Aorta (tissue), 5 donors: ENCODE data around the gene IL33. TPM values are rescaled to one million over a fixed set of nuclear protein-coding genes. Genes with fewer than 3 reads are reported as not detected.
"Not testable (repeated sequence)": the region's sequence is repeated elsewhere in the genome, so short reads cannot be mapped to it uniquely, and the experiment has no call there.

Experiments used
- ATAC-seq: fragments of 200-7000 bp; cut with Tn5 transposase; one replicate; pipeline ENCODE4 v1.9.1; 2022; ENCODE audit warnings: moderate library complexity; ENCODE audit not compliant: low FRiP score
- DNase-seq, 2 donors: peaks; one replicate each; pipeline ENCODE4 v3.0.0-alpha.2; 2020
- H3K27ac ChIP-seq, 2 donors: one replicate each; pipeline ENCODE4 v1.5.1; 2013; ENCODE audit warnings: low read length in 2 of 2, mild to moderate bottlenecking in 2 of 2, moderate library complexity in 2 of 2, control low read depth in 1 of 2, inconsistent platforms in 1 of 2, low read depth in 1 of 2
- H3K27me3 ChIP-seq, 2 donors: one replicate each; pipeline ENCODE4 v1.6.1; 2013; ENCODE audit warnings: control low read depth in 1 of 2, low read length in 1 of 2, mild to moderate bottlenecking in 1 of 2, moderate library complexity in 1 of 2; ENCODE audit not compliant: insufficient read depth in 2 of 2, control insufficient read depth in 1 of 2
- H3K36me3 ChIP-seq, 2 donors: one replicate each; pipeline ENCODE4 v1.6.1; 2013; ENCODE audit warnings: control low read depth in 1 of 2, low read length in 1 of 2, mild to moderate bottlenecking in 1 of 2; ENCODE audit not compliant: insufficient read depth in 2 of 2, control insufficient read depth in 1 of 2
- H3K4me1 ChIP-seq, 2 donors: one replicate each; pipeline ENCODE4 v1.6.1; 2013; ENCODE audit warnings: low read length in 2 of 2, control low read depth in 1 of 2, mild to moderate bottlenecking in 1 of 2, moderate library complexity in 1 of 2; ENCODE audit not compliant: insufficient read depth in 2 of 2, control insufficient read depth in 1 of 2
- H3K4me3 ChIP-seq, 2 donors: one replicate each; pipeline ENCODE4 v1.5.1; 2013; ENCODE audit warnings: low read length in 2 of 2, control low read depth in 1 of 2, mild to moderate bottlenecking in 1 of 2
- H3K9me3 ChIP-seq: one replicate; pipeline ENCODE4 v1.6.1; 2013; ENCODE audit warnings: mild to moderate bottlenecking, low read length; ENCODE audit not compliant: control insufficient read depth
- WGBS, 2 donors: extraction: QIAGEN DNeasy Blood & Tissue Kit; methylation state at CpG; one replicate each; pipeline ENCODE4 v1.1.7; 2013; 5-methylcytosine and 5-hydroxymethylcytosine counted together
- intact Hi-C, 2 donors: fragments of 100-400 bp; cut with DNase I; formaldehyde crosslinking; loops; one replicate each; pipeline versions ENCODE4 v1.14.2 to v1.15.0; 2022
- long read RNA-seq, 2 donors: library from polyadenylated mRNA; unstranded; transcript quantifications; one replicate each; pipeline ENCODE4 v2.0.0, GENCODE V29; 2020 to 2021
- polyA plus RNA-seq, 2 donors: library from polyadenylated mRNA; stranded (reverse); fragments of 200-250 nt; gene quantifications; one replicate each; pipeline ENCODE4 v1.2.3, GENCODE V29; 2013
- total RNA-seq, 2 donors: library from RNA; stranded (reverse); fragmentation: NEBNext Ultra II Directional; extraction: Animal tissue kit (Norgen Biotek cat#: 25700); gene quantifications; one replicate each; pipeline ENCODE4 v1.2.1, GENCODE V29; 2021
- donor health status: healthy with polysubstance abuse.
- donor health status: Bipolar disorder and iron deficiency.
- donor health status: DM: no; HTN: no; CAD: no.
- donor health status: DM: no; HTN: no; CAD: no.
- donor health status: DM: yes; HTN: yes; CAD: no.

Gene IL33
- total RNA-seq (100 to 1,000 TPM in 1 of 2 donors, 10 to 100 TPM in 1; 68.2 to 138 TPM), polyA plus RNA-seq (100 to 1,000 TPM in 1 of 2 donors, 10 to 100 TPM in 1; 53.0 to 178 TPM)
- long read RNA-seq, donor 1, partial matches to known transcripts = 2 of 26 reads
- long read RNA-seq, donor 1, other reads (novel, unspliced or antisense) = 23 of 26 reads
- long read RNA-seq, donor 2, partial matches to known transcripts = 31 of 46 reads
- long read RNA-seq, donor 2, other reads (novel, unspliced or antisense) = 14 of 46 reads

GRCh38 chr9:6215562-6215961, at the start of gene IL33:
Gene IL33, plus strand, starts transcription at chr9:6215807. Its CDS starts 25,888 bp downstream, at chr9:6241695.
- intact Hi-C loops = no loop called here
- H3K9me3 ChIP-seq = peaks cover 2% of the 10 kb centered on the region
- ATAC-seq (peak; percentile 78), DNase-seq (no peak)
- H3K27ac ChIP-seq = no peak within 1 kb of the TSS
- H3K4me3 ChIP-seq = peak within 1 kb of the TSS; percentile 18 to 72
- no peaks in the 10 kb centered on the region for H3K27me3 ChIP-seq
- H3K36me3 ChIP-seq = no peaks in the 10 kb centered on the region
- H3K4me1 ChIP-seq = peaks cover 0 to 4% of the 10 kb centered on the region in 2 donors
- 1 to 6% methylated on average over 3 of the region's 3 CpGs for WGBS, 2 donors

- H3K4me1 ChIP-seq = no peaks in the 10 kb centered on the region
- no peaks in the 10 kb centered on the region for H3K27me3 ChIP-seq
- WGBS, 2 donors = 0 to 5% methylated on average over 1 of the region's 1 CpG
- H3K9me3 ChIP-seq = peaks cover 7% of the 10 kb centered on the region
- H3K36me3 ChIP-seq = no peaks in the 10 kb centered on the region
- ATAC-seq (no peak), DNase-seq (no peak)
- no peak overlapping the region for H3K4me3 ChIP-seq
- H3K27ac ChIP-seq = no peak overlapping the region
- intact Hi-C loops = no loop called here
Measured at GRCh38 chr9:6171667-6172066, 43.9 kb upstream of the IL33 start.

- DNase-seq (no peak), ATAC-seq (no peak)
- no peaks in the 10 kb centered on the region for H3K4me1 ChIP-seq
- no peak overlapping the region for H3K4me3 ChIP-seq
- peaks cover 9% of the 10 kb centered on the region for H3K9me3 ChIP-seq
- intact Hi-C loops = no loop called here
- no peaks in the 10 kb centered on the region for H3K27me3 ChIP-seq
- no peak overlapping the region for H3K27ac ChIP-seq
- no peaks in the 10 kb centered on the region for H3K36me3 ChIP-seq
Measured at GRCh38 chr9:6173914-6174313, 41.7 kb upstream of the IL33 start.

- WGBS, 2 donors = 88 to 90% methylated on average over 24 to 26 of the region's 31 CpGs
- H3K27me3 ChIP-seq, intact Hi-C loops: not testable (repeated sequence)
Measured at GRCh38 chr9:6182549-6183226, 32.9 kb upstream of the IL33 start.

GRCh38 chr9:6183227-6183551, 32.4 kb upstream of the IL33 start:
- 97 to 98% methylated on average over 2 of the region's 2 CpGs for WGBS, 2 donors

More at GRCh38 chr9:6182549-6183226, 32.9 kb upstream of the IL33 start:
- H3K36me3 ChIP-seq, H3K27ac ChIP-seq, H3K4me1 ChIP-seq, H3K9me3 ChIP-seq, DNase-seq, ATAC-seq, H3K4me3 ChIP-seq: not testable (repeated sequence)

GRCh38 chr9:6183627-6184026, 32.0 kb upstream of the IL33 start:
- no peak for DNase-seq
- Histone ChIP-seq H3K27ac (no peak overlapping the region), H3K36me3 (no peaks in the 10 kb centered on the region), H3K4me3 (no peak overlapping the region), H3K4me1 (peaks cover 0 to 3% of the 10 kb centered on the region in 2 donors), H3K9me3 (no peaks in the 10 kb centered on the region), H3K27me3 (no peaks in the 10 kb centered on the region)
- WGBS, 2 donors = 87 to 92% methylated on average over 1 of the region's 1 CpG
- intact Hi-C loops = no loop called here
- no peak for ATAC-seq

More at GRCh38 chr9:6183227-6183551, 32.4 kb upstream of the IL33 start:
- H3K27ac ChIP-seq = no peak overlapping the region
- H3K27me3 ChIP-seq = no peaks in the 10 kb centered on the region
- intact Hi-C loops = no loop called here
- DNase-seq (no peak), ATAC-seq (no peak)
- peaks cover 0 to 3% of the 10 kb centered on the region in 2 donors for H3K4me1 ChIP-seq
- no peak overlapping the region for H3K4me3 ChIP-seq
- no peaks in the 10 kb centered on the region for H3K36me3 ChIP-seq
- H3K9me3 ChIP-seq = no peaks in the 10 kb centered on the region

GRCh38 chr9:6184749-6185645, 30.6 kb upstream of the IL33 start:
- ATAC-seq = peak; percentile 67
- no peak overlapping the region for H3K4me3 ChIP-seq
- H3K27me3 ChIP-seq = no peaks in the 10 kb centered on the region
- no peaks in the 10 kb centered on the region for H3K9me3 ChIP-seq
- peaks cover 0 to 3% of the 10 kb centered on the region in 2 donors for H3K4me1 ChIP-seq
- 33% methylated on average over 5 of the region's 5 CpGs for WGBS, 2 donors
- peak overlapping the region in 1 of 2 donors; percentile 38 for H3K27ac ChIP-seq
- H3K36me3 ChIP-seq = no peaks in the 10 kb centered on the region
- intact Hi-C loops = no loop called here
- DNase-seq = peak in 1 of 2 donors; percentile 50

- H3K4me1 ChIP-seq = peaks cover 0 to 3% of the 10 kb centered on the region in 2 donors
- H3K27ac ChIP-seq = no peak overlapping the region
- 83% methylated on average over 2 of the region's 2 CpGs for WGBS, 2 donors
- no peak for DNase-seq
- ATAC-seq = no peak
- H3K4me3 ChIP-seq = no peak overlapping the region
- no peaks in the 10 kb centered on the region for H3K9me3 ChIP-seq
- no peaks in the 10 kb centered on the region for H3K27me3 ChIP-seq
- H3K36me3 ChIP-seq = no peaks in the 10 kb centered on the region
- intact Hi-C loops = no loop called here
Measured at GRCh38 chr9:6186691-6187090, 28.9 kb upstream of the IL33 start.
